GM23248 (cell line): ENCODE data around the gene CMIP.

Experiments
- EZH2 ChIP-seq: fragments of 200-600 bp; sonication (generic); IDR thresholded peaks from 2 replicates; pipeline ENCODE4 v1.6.1; 2018; ENCODE audit warnings: antibody characterized with exemption, mild to moderate bottlenecking; ENCODE audit not compliant: insufficient read depth, poor library complexity, severe bottlenecking
- EZH2phosphoT487 ChIP-seq: fragments of 200-600 bp; sonication (generic); IDR thresholded peaks from 2 replicates; pipeline ENCODE4 v1.6.1; 2018; ENCODE audit warnings: antibody characterized with exemption, moderate library complexity, mild to moderate bottlenecking, low read depth; ENCODE audit not compliant: insufficient read depth

DNA sequence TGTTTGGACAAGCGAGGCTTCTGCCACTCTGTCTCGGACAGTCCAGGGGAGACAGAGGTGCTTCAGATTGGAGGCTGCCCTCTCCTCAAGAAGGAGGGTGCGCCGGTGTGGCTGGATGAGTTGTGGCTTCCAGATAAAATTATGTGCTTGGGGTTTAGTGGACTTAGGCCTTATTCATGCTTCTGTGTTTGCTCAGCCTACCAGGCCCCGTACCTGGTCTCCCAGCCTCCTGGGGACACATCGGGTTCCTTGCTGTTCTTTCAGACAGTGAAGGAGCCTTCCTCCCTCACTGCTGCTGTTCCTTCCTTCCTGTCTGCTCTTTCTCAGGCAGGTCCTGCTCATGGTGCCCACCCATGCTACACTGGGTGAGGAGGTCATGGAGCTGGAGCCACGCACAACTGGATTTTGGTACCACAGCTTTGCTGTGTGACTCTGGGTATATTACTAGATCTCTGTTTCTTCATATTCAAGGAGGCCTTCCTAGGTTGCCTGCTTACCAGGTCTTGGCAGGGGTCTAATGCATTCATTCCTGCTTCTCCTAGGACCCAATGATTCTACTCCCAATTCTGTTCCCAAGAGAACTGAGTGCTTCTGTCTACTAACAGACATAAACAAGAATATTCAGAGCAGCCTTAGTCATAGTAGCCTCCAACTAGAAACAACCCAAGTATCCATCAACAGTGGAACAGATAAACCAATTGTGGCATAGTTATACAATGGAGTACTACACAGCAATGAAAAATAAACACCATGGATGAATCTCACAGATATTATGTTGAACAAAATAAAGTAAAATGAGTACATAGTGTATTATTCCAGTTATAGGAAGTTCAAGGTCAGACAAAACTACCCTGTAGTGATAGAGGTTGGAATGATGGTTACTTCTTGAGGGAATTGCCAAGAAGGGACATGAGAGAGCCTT lies 121.7 kb downstream of the CMIP start:
- TF ChIP-seq EZH2phosphoT487 (no peak), EZH2 (no peak)
